Stimulated activated CD4-positive, alpha-beta T cell treated with anti-CD3 and anti-CD28 coated beads, Interleukin-15, amount 100 ng/mL, for 24 hours (primary cell): ENCODE measurements around the gene DNAJC1.

Experiments
- DNase-seq: peaks from one replicate; pipeline ENCODE4 v3.0.0-alpha.2; 2020

DNAJC1 gene

DNA sequence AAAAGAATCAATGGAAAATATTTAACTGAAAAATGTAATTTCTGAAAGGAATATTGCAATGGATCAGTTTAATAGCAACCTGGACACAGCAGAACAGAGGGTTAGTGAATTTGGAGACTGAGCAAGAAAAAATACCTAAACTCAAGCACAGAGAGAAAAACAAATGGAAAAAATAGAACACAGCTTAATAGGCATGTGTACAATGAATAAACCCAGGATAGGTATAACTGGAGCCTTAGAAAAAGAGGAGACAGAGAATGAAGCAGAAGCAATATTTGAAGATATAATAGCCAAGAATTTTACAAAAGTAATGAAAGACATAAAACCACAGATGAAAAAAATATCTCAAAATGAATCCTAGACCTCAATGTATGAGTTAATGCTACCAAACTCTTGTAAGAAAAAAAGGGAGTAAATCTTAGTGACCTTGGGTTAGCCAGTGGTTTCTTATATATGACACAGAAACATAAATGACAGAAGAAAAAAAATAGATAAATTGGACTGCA lies 2.9 kb upstream of the DNAJC1 start:
- DNase-seq = no peak

GRCh38 chr10:22005763-22006162 lies 2.2 kb upstream of the DNAJC1 start:
- no peak for DNase-seq

GRCh38 chr10:22003964-22004281 lies 393 bp upstream of the DNAJC1 start:
- no peak for DNase-seq

- DNase-seq = peak; percentile 44
These were observed 846 bp downstream of the DNAJC1 start for GRCh38 chr10:22002591-22003176.

GRCh38 chr10:21995557-21995956 lies 8.0 kb downstream of the DNAJC1 start:
- no peak for DNase-seq

DNA sequence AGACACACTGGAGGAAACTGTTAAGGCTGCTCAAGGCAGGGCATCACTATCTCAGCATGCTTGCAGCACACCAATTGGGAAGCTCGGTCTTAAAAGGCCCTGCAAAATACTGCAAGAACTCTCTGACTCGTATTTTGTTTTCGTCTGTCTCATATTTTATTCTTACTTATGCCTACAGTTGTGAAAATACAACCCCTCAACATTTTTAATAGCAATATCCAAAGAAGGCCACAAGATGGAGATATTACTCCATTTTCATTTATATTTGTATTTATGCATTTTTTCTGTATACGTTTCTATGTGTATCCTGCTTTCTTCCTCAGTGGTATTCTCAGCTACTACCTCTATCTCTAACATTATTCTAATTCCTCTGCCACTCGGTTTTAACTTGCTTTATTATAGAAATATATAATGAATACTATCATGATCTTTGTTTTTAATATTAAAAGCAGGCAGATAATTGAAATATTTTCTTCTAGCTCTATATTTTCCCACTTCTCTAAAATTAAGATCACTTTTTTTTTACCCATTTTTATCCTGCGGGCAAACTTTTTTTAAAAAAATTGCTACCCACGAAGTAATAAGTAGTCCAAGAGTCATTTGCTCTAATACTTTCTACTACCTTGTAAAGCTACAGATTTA lies 10.0 kb downstream of the DNAJC1 start:
- DNase-seq = no peak

DNA sequence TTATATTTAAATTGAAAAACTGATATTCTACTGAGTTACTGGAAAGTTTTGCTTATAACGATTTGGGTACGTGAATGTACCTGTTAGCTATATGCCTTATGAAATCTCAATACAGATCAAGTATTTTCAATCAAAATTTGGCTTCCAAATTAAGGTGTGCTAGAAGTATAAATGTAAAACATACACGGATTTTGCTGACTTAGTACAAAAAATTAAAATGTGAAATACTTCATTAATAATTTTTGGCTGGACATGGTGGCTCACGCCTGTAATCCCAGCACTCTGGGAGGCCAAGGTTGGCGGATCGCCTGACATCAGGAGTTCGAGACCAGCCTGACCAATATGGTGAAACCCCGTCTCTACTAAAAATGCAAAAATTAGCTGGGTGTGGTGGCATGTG lies 11.7 kb downstream of the DNAJC1 start:
- DNase-seq = no peak

DNA sequence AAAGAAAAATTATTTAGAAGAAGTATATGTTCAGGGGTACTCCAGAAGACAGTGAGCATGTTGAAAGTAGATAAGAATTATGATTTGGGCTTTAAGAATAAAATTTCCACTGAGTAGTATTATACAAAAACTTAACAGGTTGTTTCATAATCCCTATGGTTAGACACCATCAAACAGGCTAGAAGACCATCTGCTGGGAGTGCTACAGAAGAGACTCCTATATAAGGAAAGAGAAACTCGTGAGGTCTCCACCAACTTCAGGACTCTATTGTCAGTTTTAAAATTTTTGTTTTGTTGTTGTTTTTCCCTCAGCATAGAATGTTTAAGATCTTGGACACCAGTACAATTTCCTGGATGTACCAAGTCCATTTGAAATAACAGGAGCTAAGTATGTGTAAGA lies 13.1 kb downstream of the DNAJC1 start:
- no peak for DNase-seq

- DNase-seq = peak; percentile 15
These were observed 13.9 kb downstream of the DNAJC1 start for GRCh38 chr10:21989453-21990154.

DNA sequence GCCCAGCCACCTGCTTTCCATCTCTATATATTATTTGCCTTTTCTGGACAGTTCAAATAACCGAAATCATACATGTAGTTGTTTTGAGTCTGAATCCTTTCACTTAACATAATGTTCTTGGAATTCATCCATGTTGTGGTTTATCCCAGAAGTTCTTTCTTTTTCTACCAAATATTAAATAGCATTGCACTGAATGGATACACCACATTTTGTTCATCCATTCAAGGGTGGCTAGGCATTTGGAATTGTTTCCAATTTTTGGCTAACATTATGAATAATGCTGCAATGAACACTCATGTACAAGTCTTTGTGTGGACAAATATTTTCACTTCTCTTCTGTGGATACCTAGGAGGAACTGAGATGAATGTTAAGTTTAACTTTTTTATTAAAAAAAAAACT lies 18.0 kb downstream of the DNAJC1 start:
- DNase-seq = no peak

- DNase-seq = no peak
These were observed 22.4 kb downstream of the DNAJC1 start for GRCh38 chr10:21981118-21981517.

- DNase-seq = no peak
These were observed 22.8 kb downstream of the DNAJC1 start for GRCh38 chr10:21980691-21981090.

DNA sequence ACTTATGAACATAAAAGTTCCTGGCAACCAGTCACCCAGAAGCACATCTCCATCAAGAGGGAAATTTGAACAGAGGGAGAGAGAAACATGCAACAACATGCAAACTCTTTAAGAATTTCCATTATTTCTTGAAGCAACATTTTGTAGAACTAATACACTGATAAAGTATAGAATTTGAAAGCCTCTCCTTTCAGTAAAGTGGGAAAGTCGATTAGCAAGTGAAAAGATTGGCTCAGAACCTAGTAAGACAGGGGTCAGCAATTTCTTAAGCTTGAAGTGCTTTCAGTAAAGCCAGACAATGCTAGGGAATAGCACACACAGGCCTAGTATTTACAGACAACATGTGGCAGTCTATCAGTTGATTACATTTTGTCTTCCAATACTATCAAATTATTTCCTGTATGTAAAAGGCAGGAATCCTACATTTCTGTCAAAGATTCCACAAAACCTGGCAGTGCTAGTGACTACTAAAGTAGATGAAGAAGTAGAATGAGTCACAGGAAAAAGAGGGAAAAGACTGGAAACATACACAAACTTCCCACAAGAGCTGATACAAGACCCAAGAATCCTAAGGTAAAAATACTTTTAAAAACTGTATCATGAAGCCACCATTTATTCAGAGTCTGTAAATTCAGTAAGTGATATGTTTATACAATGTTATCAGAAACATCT lies 25.2 kb downstream of the DNAJC1 start:
- DNase-seq = no peak

GRCh38 chr10:21976739-21977138 lies 26.8 kb downstream of the DNAJC1 start:
- no peak for DNase-seq

DNA sequence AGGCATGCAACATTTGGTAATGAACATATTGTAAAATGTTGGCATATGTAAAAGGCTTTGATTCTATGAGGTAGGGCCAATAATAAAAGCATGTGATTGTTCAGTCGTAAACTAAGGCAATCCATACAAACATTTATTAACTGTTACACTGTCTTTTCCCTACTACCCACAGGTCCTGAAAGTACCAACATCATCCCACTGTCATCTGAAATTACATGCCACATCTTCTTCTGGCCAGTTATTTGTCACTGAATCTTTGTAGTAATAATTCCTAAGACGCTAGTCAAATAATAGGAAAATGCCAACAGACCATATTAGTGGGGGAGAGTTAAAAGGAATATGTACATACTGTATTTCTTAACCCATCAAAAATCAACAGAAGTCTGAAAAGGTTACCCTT lies 27.2 kb downstream of the DNAJC1 start:
- DNase-seq = no peak

DNA sequence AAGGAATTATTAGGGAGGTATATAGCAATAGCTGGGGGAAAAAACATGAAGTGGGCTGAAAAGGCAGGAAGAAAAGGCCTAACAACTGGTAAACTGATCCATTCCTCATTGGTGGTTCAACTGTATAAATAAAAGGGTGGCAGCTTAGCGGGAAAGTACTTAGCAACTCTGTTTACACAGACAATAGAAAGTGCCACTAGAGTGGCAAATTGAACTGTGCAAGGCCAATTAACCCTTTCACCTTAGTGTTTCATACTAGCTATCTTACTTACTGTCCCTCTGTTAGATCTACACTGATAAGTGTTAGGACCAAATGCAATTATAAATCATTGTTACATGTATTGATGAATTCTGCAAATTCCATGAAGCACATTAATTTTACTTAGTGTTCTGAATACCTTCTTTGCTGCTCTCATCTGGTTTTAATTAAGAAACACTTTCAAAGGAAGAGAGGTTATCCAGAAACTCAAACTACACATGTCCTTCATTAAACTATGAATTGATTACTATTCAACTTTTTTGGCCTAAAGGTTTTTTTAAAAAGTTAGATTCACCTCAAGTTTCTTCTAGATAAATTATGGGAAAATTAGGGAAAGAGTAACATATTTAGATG lies 28.0 kb downstream of the DNAJC1 start:
- no peak for DNase-seq

DNA sequence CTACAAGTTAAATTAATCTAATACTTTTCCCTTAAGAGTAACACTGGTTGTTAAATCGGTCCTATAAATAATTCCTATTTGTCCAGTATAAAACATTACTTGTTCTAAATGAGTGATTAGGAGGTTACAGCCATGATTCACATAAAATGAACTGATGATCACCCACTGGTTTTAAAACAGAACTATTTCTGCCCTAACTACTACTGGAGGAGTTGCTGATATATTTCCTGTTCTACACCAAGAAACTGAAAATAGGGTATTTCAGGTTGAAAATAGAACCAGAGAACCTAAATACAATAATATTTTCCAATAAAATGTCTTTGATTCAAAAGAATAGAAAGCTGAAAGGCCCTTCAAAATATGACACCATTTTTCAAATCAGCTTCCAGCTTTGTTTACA lies 30.9 kb downstream of the DNAJC1 start:
- DNase-seq = no peak

DNA sequence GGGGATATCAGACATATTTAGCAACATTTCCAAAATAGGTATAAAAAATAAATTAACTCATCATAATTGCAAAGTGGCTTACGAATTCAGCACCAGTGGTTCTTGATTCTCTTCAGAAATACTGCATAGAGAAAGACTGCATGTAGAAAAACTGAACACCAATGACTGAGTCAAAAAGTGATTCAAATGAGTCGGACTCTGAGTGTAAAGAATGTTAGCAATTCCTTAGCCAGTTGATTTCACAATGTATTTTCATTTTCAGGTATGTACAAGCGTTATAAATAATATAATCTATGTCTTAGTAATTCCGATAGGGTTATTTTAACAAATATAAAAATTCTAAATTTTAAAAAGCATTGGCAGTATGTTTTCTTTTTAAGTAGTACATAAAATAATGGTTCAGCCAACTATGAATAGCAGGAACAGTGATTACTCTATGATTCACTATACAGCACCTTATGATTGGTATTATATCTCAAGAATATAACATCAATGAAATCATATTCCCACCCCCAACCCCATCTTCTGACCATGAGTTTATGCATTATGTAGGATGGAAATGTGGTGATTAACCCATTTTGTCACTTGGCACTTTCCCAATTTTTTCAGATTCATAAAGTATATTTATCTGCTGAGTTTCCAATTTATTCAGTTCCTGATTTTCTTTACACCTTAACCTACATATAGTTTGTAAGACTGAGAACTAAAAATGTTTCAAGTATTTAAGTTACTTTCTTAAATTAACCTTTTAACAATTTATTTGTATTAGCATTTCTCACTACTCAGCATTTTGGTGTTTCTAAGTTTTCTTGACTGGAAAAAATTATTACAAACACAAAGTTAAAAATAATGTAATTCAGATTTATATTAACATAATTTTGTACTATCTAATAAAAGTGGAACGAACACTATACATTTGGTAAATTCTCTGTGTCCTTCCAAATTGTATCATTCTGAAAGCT lies 33.9 kb downstream of the DNAJC1 start:
- no peak for DNase-seq

DNA sequence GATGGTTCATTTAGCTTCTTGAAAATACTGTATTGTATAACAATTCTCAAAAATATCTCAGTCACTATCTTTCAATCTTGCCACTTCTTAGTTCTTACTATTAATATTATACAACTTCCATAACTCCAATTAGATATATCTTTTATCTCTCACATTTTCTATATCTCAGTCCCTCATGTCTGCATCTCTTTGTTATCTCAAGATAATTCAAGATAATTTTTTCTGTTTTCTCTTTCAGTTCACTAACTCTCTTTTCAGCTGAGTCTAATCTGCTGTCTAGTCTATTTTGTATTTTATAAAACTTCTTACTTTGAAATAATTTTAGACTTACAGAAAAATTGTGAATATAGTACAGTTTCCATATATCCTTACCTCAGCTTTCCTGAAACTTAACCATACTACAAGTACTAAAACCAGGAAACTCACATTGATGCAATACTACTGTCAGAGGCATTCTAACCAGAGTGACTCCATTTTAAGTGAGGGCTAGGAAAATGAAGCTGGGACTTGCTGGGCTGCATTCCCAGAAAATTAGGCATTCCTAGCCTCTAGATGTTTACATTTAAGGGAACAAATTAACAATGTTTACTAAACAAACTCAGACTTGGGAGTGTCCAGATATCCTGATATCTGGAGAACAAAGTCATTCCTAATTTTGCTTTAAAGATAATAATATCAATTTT lies 38.4 kb downstream of the DNAJC1 start:
- no peak for DNase-seq

- no peak for DNase-seq
These were observed 41.2 kb downstream of the DNAJC1 start for GRCh38 chr10:21962358-21962757.

DNA sequence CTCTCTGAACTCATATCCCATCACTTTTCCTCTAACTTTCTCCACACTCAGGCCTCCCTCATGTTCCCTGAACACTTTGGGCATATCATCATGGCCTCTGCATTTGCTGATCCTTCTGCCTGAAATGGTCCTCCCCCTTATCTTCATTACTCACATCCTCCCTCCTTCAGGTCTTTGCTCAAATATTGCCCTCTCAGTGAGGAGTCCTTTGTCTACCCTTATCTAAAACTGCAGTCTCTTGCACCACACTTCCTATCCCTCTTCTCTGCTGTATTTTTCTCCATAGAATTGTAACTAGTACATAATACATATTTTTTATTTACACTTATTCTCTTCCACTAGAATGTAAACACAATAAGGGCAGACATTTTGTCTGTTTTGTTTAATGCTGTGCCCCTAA lies 41.7 kb downstream of the DNAJC1 start:
- DNase-seq = no peak

- no peak for DNase-seq
These were observed 43.5 kb downstream of the DNAJC1 start for GRCh38 chr10:21959998-21960397.
